HG03575 (cell line): ENCODE data around the gene RAPGEF2.
A peak's percentile ranks its signal among the peaks of the same experiment; 100 is the strongest.
"Not testable (repeated sequence)": the region's sequence is repeated elsewhere in the genome, so short reads cannot be mapped to it uniquely, and the experiment has no call there.

ENCODE experiments used
- ATAC-seq: cut with Tn5 transposase; IDR thresholded peaks from one replicate; pipeline ENCODE4 v1.9.1; 2021; ENCODE audit not compliant: unreplicated experiment, insufficient number of reproducible peaks, low FRiP score; ENCODE audit errors: extremely low read depth

RAPGEF2 gene, protein sequence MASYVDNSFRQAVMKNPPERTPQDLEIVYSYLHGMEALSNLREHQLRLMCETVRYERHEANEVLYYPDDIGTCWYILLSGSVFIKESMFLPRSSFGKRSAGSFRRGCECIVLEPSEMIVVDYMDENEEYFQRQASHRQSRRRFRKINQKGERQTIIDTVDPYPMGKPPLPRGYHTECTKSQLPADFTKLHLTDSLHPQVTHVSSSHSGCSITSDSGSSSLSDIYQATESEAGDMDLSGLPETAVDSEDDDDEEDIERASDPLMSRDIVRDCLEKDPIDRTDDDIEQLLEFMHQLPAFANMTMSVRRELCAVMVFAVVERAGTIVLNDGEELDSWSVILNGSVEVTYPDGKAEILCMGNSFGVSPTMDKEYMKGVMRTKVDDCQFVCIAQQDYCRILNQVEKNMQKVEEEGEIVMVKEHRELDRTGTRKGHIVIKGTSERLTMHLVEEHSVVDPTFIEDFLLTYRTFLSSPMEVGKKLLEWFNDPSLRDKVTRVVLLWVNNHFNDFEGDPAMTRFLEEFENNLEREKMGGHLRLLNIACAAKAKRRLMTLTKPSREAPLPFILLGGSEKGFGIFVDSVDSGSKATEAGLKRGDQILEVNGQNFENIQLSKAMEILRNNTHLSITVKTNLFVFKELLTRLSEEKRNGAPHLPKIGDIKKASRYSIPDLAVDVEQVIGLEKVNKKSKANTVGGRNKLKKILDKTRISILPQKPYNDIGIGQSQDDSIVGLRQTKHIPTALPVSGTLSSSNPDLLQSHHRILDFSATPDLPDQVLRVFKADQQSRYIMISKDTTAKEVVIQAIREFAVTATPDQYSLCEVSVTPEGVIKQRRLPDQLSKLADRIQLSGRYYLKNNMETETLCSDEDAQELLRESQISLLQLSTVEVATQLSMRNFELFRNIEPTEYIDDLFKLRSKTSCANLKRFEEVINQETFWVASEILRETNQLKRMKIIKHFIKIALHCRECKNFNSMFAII (N-terminal part only)

DNA sequence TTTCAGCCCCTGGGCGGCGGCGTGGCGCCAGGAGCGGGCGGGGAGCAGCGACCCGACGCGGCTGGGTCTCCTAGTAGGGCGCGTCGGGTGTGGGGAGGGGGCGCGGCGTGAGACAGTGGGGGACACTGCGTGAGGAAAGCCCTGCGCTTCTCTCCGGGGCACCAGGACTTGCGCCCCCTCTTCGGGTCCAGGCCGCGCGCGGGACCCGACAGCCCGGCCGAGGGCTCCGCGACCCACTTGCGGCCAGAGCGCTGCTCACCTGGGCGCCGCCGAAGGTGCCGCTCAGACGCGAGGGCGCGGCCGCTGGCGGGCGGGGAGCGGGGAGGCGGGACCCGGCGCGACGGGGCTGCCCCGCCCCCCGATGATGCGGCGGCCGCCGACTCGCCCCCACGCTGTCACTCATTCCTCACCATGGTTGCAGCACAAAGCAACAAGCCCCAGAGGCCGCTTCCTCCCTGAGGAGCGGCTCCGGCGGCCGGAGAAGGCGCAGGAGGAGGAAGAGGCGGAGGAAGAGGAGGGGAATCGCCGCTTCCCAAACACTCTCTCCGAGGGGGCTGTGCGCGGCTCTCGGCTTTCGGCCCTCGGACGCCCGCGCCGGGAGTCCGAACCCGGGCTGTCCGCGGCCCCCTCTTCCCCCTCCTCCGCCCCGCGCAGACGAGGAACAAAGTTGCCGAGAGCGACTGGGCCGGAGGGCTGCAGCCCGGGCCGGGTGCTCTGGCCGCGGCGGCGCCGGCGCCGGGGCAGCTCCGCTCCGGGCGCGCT lies at the start of gene RAPGEF2:
RAPGEF2 (plus strand) TSS at position 458 of the 762 bp plus-strand sequence. CDS start 1,084 bp downstream, outside the sequence.
- ATAC-seq = peak; percentile 31

DNA sequence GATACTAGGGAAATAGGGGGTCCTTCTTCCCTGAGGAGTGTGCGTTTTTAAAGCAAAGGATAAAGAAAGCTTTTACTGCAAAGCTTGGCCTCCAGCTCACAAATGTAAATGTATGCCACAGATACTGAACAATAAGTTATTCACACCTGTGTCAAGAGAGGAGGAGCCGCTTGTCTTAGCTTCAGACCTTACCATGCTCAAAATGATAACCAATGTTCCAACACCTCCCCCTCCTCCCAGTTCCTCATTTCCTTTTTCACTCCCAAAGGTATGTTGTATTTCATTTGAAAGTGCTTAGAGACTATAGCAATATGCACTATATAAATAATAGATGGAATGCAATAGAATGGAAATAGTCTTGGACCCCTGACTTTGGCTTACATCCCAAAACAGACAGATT lies 47.0 kb upstream of the RAPGEF2 start:
- no peak for ATAC-seq

DNA sequence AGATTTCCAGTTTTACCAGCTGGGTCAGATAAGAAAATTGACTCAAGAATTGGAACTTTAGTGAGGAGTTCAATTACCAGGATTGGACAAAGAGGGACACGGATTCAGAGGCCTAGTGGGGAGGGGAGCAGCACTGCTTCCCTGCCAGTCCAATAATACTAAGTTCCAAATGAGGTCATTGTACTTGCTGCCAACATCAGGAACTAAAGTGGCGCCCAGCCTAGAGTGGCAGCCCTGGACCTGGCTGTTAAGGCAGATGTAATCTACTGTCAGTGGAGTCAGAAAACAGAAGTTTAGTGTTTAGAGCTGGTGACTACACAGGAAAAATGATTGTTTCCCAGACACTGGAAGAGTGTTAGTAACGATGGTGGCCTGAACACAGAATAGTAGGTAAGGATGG lies 42.7 kb upstream of the RAPGEF2 start:
- no peak for ATAC-seq

DNA sequence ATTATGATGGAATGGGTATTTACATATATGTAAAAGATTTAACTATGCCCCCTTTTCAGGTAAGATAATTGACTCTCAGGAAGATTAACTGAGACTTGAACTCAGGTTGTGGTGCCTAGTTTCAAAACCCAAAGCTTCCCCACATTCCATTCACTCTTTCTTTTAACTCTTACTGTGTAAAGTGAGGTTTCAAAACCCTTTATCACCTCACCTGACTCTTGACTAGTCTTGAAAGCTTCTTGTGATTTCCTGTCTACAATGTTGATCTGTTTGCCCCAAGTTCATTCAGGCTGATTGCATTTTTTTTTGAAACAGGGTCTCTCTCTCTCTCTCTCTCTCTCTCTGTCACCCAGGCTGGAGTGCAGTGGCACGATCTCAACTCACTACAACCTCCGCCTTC lies 40.5 kb upstream of the RAPGEF2 start:
- ATAC-seq = no peak

DNA sequence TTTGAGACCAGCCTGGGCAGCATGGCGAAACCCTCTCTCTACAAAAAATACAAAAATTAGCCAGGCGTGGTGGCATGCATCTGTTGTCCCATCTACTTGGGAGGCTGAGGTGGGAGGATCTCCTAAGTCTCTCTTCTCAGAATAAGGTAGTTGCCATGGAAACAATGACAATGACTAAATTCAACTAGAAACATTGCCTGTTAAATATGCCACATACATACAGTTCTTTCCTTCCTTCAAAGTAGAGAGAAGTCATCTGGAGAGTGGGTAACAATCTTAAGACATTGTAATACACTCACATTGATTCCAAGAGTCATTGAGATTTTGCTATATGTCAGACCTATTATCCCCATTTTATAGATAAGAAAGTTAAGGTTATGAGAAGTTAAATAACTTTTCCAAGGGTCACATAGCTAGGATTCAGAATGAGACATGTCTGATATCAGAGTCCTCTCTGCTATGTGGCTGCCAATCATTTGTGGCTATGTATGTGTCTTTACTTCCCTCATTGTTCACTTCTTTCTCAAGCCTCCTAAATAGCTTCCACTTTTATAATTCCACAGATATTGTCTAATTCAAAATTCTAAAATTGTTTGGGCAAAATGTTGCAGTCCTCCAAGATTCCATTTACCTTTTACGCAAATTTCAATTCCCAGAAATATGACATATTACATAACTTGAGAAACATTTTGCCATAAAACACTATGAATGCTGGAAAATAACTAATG lies 37.2 kb upstream of the RAPGEF2 start:
- no peak for ATAC-seq

DNA sequence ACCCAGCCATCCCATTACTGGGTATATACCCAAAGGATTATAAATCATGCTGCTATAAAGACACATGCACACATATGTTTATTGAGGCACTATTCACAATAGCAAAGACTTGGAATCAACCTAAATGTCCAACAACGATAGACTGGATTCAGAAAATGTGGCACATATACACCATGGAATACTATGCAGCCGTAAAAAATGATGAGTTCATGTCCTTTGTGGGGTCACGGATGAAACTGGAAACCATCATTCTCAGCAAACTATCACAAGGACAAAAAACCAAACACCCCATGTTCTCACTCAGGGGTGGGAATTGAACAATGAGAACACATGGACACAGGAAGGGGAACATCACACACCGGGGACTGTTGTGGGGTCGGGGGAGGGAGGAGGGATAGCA lies 34.7 kb upstream of the RAPGEF2 start:
- ATAC-seq = not testable (repeated sequence)

DNA sequence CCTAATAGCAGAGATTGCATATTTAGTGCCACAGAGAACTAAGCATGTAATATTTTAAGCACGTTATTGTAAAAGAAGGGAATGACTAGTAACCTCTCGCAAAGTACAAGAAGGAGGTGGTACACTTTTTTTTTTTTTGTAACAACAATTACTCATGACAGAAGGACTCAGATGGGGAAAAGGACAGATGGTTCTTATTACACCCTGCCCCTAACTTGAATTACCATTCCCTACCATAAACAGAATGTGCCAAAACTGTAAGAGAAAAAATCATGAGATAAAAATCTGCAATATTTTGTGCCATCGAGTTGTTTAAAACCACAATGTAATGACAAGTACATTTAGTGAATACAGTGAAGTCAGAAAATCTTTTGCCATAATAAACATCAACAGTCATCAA lies 33.0 kb upstream of the RAPGEF2 start:
- no peak for ATAC-seq

DNA sequence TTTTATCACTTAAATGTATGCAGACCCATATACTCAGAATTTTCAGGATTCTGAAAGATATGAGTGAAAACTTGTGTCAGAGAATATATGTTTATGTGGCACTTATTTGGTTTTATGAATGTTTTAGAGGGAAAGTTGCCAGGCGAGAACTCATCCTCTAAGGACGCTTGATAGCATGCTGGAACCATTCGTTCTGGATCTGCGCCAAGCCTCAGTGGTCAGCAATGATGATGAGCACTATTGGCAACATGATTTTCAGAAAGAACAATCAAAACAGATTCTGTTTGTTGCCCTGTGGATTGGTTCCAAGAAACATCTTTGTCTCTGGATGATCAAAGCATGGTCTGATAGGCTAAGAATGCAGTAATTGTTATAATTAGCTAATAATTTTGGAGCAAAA lies 32.1 kb upstream of the RAPGEF2 start:
- ATAC-seq = no peak

DNA sequence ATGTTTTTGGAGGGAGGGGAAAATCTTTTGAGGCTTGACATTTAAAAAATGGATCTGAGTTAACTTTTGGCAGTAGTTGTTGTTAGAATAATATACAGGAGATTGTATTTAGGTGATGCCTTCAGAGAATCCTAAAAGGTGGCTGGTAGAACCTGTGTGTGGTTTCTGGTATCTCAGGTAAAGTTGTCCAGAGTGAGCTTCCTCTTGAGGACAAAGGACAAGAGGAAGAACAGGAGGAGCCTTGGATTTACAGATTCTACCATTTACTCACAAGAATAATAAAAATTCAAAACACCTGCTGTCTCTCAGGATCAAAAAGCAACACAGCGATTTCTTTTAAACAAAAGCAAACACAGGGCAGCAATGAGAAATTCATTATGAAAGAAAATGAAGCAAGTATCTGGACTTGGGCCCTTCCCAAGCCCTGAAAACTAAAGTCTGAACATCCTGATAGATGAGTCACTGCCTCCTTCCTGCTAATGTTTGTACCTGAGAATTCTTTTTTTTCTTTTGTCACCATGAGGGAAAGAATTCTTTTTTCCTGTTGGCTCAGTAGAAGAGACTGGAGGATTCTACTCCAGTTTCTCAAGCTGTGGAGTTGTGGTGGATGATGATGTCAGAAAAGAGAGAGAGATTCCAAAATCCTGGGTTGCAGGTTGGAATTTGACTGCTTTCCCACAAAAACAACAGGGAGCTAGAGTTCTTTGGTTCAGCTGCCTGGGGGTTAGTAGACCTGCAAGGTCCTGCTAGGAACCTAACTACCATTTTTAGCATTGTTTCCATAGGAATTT lies 31.5 kb upstream of the RAPGEF2 start:
- ATAC-seq = no peak

DNA sequence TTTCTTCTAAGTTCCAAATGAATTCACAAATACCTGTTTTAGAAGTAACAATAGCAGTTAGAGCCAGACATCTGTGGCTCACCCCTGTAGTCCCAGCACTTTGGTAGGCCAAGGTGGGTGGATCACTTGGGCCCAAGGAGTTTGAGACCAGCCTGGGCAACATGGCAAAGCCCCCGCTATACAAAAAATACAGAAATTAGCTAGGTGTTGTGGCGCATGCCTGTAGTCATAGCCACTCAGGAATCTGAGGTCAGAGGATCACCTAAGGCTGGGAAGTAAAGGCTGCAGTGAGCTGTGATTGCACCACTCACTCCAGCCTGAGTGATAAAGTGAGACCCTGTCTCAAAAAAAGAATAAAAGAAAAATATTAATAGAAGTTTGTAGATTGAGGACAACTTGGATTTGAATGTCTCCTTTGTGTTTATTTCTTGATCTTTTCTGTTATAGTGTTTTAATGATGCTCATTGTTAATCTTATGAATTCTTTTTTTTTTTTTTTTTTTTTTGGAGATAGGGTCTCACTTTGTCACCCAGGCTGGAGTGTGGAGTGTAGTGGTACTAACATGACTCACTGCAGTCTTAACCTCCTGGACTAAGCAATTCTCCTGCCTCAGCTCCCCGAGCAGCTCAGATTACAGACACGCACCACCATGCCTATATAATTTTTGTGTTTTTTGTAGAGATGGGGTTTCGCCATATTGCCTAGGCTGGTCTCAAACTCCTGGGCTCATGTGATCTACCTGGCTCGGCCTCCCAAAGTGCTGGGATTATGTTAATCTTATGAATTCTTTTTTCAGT lies 30.7 kb upstream of the RAPGEF2 start:
- no peak for ATAC-seq

DNA sequence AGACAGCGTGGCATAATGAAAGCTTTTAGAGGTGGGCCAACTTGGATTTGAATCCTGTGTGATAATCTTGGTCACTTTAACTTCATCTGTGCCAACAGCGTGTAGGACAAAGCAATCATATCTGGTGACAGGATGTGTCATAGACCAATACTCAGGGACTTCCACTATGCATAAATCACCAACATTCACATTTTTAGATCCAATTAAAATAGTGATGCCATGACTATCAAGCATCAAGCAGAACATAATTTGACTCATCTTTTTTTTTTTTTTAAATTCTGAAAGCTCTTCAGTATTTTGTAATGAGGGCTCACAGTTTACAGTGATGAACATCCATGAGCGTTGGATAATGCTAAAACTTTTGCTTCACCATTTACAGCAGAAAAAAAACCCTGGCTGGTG lies 27.3 kb upstream of the RAPGEF2 start:
- ATAC-seq = no peak

DNA sequence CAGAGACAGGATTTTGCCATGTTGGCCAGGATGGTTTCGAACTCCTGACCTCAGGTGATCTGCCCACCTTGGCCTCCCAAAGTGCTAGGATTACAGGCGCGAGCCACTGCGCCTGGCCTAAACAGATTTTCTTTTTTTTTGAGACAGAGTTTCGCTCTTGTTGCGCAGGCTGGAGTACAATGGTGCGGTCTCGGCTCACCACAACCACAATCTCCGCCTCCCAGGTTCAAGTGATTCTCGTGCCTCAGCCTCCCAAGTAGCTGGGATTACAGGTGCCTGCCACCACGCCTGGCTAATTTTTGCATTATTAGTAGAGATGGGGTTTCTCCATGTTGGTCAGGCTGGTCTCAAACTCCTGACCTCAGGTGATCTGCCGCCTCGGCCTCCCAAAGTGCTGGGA lies 25.9 kb upstream of the RAPGEF2 start:
- ATAC-seq = not testable (repeated sequence)

DNA sequence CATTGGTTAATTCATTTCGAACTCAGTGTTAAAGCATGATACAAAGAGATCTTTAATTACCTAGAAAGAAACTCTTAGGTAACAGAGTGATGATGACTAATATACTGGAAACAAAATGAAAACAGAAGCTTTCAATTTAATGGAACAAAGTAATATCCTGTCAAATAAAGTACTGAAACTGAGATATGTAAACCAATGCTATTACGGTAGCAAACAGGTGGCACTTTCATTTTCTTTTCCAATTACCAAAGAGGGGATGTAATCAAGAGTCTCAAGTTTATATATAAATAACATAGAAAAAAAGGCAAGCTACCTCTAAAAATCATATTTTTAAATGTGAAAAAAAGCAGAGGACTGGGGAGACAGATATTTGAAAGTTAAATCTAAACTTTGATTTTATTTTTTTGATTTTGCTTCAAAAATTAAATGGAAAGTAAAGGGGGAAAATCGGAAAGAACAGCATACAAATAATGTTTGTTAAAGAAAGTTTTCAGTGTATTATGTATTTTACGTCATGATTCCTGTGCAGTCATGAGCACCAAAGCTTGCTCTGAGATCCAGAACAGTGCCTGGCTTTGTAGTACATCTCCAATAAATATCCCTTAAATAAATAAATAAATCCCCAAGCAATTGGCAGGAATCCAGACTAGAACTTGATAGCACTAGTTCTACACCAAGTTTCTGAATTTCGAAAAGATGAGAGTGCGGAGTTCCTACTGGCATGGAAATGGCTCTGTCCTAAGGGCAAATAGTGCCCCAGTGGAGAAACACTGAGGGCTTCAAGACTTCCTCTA lies 25.0 kb upstream of the RAPGEF2 start:
- ATAC-seq = peak; percentile 97

DNA sequence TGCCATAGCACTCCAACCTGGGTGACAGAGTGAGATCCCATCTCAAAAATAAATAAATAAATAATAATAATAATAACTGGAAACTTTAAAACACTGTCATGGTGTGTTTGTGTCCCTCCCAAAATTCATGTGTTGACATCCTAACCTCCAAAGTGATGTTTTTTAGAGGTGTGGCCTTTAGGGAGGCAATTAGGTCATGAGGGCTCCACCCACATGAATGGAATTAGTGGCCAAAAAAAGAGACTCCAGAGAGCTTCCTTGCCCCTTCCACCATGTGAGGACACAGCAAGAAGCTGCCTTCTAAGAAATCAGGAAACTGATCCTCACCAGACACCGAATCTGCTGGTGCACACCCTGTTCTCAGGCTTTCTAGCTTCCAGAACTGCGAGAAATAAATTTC lies 23.8 kb upstream of the RAPGEF2 start:
- ATAC-seq = no peak

DNA sequence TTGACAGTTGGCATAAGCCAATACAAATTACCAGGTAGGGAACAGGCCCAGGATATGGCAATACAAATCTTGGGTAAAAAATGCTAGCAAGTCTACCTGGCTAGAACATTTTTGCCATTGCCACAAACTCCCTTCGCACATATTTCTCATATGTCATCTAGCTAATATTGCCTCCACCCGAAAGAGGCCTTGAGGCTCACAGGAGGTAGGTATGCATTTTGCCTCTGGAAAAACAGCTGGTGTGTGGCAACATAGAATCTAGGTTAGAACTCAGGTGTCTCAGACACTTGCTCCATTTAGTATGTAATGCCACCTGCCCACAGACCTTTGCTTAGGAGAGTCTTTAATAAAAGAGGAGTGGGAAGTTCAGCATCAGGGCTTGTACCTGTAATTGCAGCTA lies 16.3 kb upstream of the RAPGEF2 start:
- no peak for ATAC-seq

DNA sequence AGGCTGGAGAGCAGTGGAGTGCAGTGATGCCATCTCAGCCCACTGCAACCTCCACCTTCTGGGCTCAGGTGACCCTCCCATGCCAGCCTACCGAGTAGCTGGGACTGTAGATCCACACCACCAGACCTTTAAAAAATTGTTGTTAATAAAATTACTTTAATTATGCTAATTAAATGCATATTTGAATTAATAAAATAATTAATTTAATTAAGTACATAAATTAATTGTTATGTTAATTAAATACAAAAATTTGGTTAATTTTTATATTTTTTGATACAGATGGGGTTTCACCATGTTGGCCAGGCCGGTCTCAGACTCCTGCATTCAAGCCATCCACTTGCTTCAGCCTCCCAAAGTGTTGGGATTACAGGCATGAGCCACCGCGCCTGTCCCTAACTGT lies 12.6 kb upstream of the RAPGEF2 start:
- no peak for ATAC-seq
